ENCODE data around the gene FLRT3. TPM values are rescaled to one million over a fixed set of nuclear protein-coding genes. Genes with fewer than 3 reads are reported as not detected.

The FLRT3 gene
- total RNA-seq, 1 experiment from 2014 or later: 1.5 TPM

DNA sequence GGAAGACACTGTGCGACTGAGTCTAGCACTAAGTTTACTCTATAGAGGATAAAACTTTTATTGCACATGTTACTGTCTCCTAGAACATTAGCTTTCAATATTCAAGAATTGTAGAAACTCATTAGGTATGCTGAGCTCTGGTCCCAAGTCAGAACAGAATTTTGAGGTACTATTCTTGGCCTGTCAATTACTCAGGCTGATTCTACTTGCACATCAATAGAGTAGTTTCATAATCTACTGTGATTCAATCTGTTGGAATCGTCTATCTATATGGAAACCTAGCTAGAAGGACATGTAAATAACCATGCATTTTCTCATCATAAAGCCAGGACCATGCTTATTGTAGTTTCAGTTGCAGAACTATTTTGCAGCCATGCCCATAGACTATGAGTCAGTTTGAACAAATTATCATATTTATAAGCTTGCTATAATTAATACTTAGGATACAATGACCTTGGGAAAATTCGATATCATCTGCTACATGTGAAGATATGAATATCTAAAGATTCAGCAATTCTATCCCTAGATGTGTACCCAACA lies 41.6 kb downstream of the FLRT3 start:
- Histone ChIP-seq H4K20me1 (ENCODE audit: insufficient read depth) (no peaks in the 10 kb centered on the region), H3K4me2 (ENCODE audit: low read length) (no peak overlapping the region), H3K79me2 (ENCODE audit: insufficient read depth, low read length) (no peaks in the 10 kb centered on the region), H3K9me3 (ENCODE audit: control insufficient read depth in 1 of 2, insufficient read depth in 1 of 2, low read depth in 1 of 2, low read length in 2 of 2) (no peaks in the 10 kb centered on the region), H3K4me1 (ENCODE audit: control insufficient read depth in 1 of 2, insufficient read depth in 2 of 2, low read length in 2 of 2) (no peaks in the 10 kb centered on the region), H3K27ac (ENCODE audit: low read depth, low read length) (no peak overlapping the region), H3K9ac (ENCODE audit: low read length) (no peak overlapping the region), H3K4me3 (replicated peaks in 1 of 2; ENCODE audit: low read depth in 1 of 2, low read length in 2 of 2) (no peak overlapping the region), H3K36me3 (ENCODE audit: control insufficient read depth in 1 of 2, insufficient read depth in 2 of 2, low read length in 2 of 2) (no peaks in the 10 kb centered on the region), H2AFZ (ENCODE audit: low read depth, low read length, poor library complexity, severe bottlenecking) (no peak overlapping the region), H3K9me2 (ENCODE audit: insufficient read depth) (no peaks in the 10 kb centered on the region), H3K27me3 (ENCODE audit: insufficient read depth, low read length) (no peaks in the 10 kb centered on the region)
- BruUV-seq (replicated peaks): no TSS peak
- RAD21 ChIA-PET (ENCODE audit: low non-redundant PET in 1 of 2, low total read pairs in 2 of 2, uncharacterized antibody in 2 of 2, unreplicated experiment in 2 of 2): no interaction called here
- TF ChIP-seq FOSL1 (IDR thresholded peaks at IDR 0.05; ENCODE audit: low read depth): no peak
- TF ChIP-seq ELF1 (IDR thresholded peaks at IDR 0.05; ENCODE audit: borderline replicate concordance, low read depth): no peak
- TF ChIP-seq CEBPB (IDR thresholded peaks at IDR 0.05; ENCODE audit: low read depth): no peak
- no peak for TF ChIP-seq POLR2A (IDR thresholded peaks at IDR 0.05; ENCODE audit: borderline replicate concordance, extremely low read depth, insufficient read depth, insufficient read length)
- TF ChIP-seq SIN3A (IDR thresholded peaks at IDR 0.05; ENCODE audit: low read depth): no peak
- no peak for TF ChIP-seq REST (IDR thresholded peaks at IDR 0.05; ENCODE audit: low read depth)
- no peak for TF ChIP-seq JUND (IDR thresholded peaks at IDR 0.05)
- no peak for TF ChIP-seq ZNF274 (IDR thresholded peaks at IDR 0.05; ENCODE audit: low read depth, low read length)
- no peak for TF ChIP-seq CTCF (IDR thresholded peaks at IDR 0.05 in 2 of 3, conservative IDR thresholded peaks at IDR 0.05 in 1 of 3; ENCODE audit: borderline replicate concordance in 1 of 3, insufficient read depth in 1 of 3, low read depth in 2 of 3, low read length in 2 of 3)
- no peak for TF ChIP-seq CBX3 (IDR thresholded peaks at IDR 0.05; ENCODE audit: low read depth)
- no peak for TF ChIP-seq SRF (IDR thresholded peaks at IDR 0.05; ENCODE audit: low read depth)
- no peak for TF ChIP-seq EGR1 (IDR thresholded peaks at IDR 0.05; ENCODE audit: low read depth)
- ATAC-seq (no peak), DNase-seq (ENCODE audit: low read depth, low spot score) (no peak)
- POLR2A ChIA-PET: no interaction called here
- intact Hi-C loops (cut with micrococcal nuclease): no loop called here
- CTCF ChIA-PET: no interaction called here
